H1 (cell line): ENCODE data around the gene EEF2K. TPM values are rescaled to one million over a fixed set of nuclear protein-coding genes. Genes with fewer than 3 reads are reported as not detected.

Experiments
- CTCF ChIA-PET: fragments of 300-600 bp; sonication (Branson Sonifier 250); formaldehyde crosslinking; loops from one replicate; lab custom pipeline; 2021; ENCODE audit not compliant: partially characterized antibody; lab: Charles Lee
- POLR2A ChIA-PET: fragments of 300-600 bp; sonication (Branson Sonifier 250); formaldehyde crosslinking; loops from one replicate; lab custom pipeline; 2021; ENCODE audit warnings: inconsistent platforms; ENCODE audit not compliant: partially characterized antibody; lab: Charles Lee
- DNase-seq, 2 experiments: peaks; one replicate each; pipeline versions ENCODE4 v3.0.0 to v3.0.0-alpha.2; 2010 to 2022; ENCODE audit warnings: low spot score in 2 of 2, low read depth in 1 of 2, mixed read lengths in 1 of 2
- FAIRE-seq: peaks from 2 replicates; lab custom pipeline; 2011; peaks lifted over from hg19 to GRCh38; lab: Jason Lieb, UNC
- H2AFZ ChIP-seq: 2 replicates; pipeline ENCODE4 v1.8.1; 2012; ENCODE audit warnings: low read length, inconsistent platforms
- H2AK5ac ChIP-seq: 2 replicates; pipeline ENCODE4 v1.6.1; 2013; ENCODE audit warnings: low read depth, low read length
- H2BK120ac ChIP-seq: replicated peaks from 2 replicates; pipeline ENCODE3; 2013; ENCODE audit warnings: low read depth, low read length, inconsistent platforms
- H2BK12ac ChIP-seq: 2 replicates; pipeline ENCODE4 v1.6.1; 2013; ENCODE audit warnings: low read depth, low read length
- H2BK15ac ChIP-seq: 2 replicates; pipeline ENCODE4 v1.6.1; 2013; ENCODE audit warnings: low read length
- H2BK20ac ChIP-seq: 2 replicates; pipeline ENCODE4 v1.6.1; 2013; ENCODE audit warnings: low read length
- H2BK5ac ChIP-seq: 2 replicates; pipeline ENCODE4 v1.6.1; 2013; ENCODE audit warnings: low read depth, low read length
- H3K14ac ChIP-seq: 2 replicates; pipeline ENCODE4 v1.6.1; 2013; ENCODE audit warnings: inconsistent platforms; ENCODE audit not compliant: insufficient read length
- H3K18ac ChIP-seq: 2 replicates; pipeline ENCODE4 v1.6.1; 2013; ENCODE audit warnings: low read length; ENCODE audit errors: extremely low read depth
- H3K23ac ChIP-seq: 2 replicates; pipeline ENCODE4 v1.6.1; 2013; ENCODE audit warnings: inconsistent platforms; ENCODE audit not compliant: insufficient read length
- H3K23me2 ChIP-seq: 2 replicates; pipeline ENCODE4 v1.6.1; 2013; ENCODE audit warnings: low read depth, low read length
- H3K27ac ChIP-seq: 2 replicates; pipeline ENCODE4 v1.6.1; 2011; ENCODE audit warnings: low read depth, low read length, inconsistent platforms
- H3K27me3 ChIP-seq, 4 experiments: replicated peaks in 1 of 4; 1 replicate in 1 of 4; 2 replicates in 3 of 4; pipeline versions ENCODE4 v1.6.1 to v1.8.1; 2011 to 2013; ENCODE audit warnings: low read length in 3 of 4, mild to moderate bottlenecking in 3 of 4, inconsistent platforms in 2 of 4, mixed read lengths in 2 of 4, moderate library complexity in 1 of 4; ENCODE audit not compliant: control insufficient read depth in 3 of 4, insufficient read depth in 3 of 4; ENCODE audit errors: extremely low read depth in 1 of 4
- H3K36me3 ChIP-seq, 4 experiments: 2 replicates each; pipeline versions ENCODE4 v1.6.1 to v1.8.1; 2011 to 2013; ENCODE audit warnings: mild to moderate bottlenecking in 4 of 4, low read length in 3 of 4, moderate library complexity in 2 of 4, control low read depth in 1 of 4, inconsistent platforms in 1 of 4; ENCODE audit not compliant: insufficient read depth in 4 of 4, control insufficient read depth in 2 of 4
- H3K4ac ChIP-seq: replicated peaks from 2 replicates; pipeline ENCODE3; 2013; ENCODE audit warnings: low read length, low read depth, mixed read lengths, inconsistent platforms; ENCODE audit not compliant: insufficient read length
- H3K4me1 ChIP-seq, 4 experiments: replicated peaks in 1 of 4; 1 replicate in 1 of 4; 2 replicates in 3 of 4; pipeline versions ENCODE4 v1.6.1 to v1.8.1; 2011 to 2013; ENCODE audit warnings: low read length in 3 of 4, inconsistent platforms in 2 of 4, mixed read lengths in 1 of 4; ENCODE audit not compliant: insufficient read depth in 4 of 4, control insufficient read depth in 3 of 4
- H3K4me2 ChIP-seq, 2 experiments: 2 replicates each; pipeline versions ENCODE4 v1.6.1 to v1.8.1; 2011 to 2013; ENCODE audit warnings: low read depth in 2 of 2, low read length in 2 of 2, control low read depth in 1 of 2, inconsistent platforms in 1 of 2, mild to moderate bottlenecking in 1 of 2; ENCODE audit not compliant: insufficient read depth in 1 of 2
- H3K4me3 ChIP-seq, 4 experiments: fragments of 200-600, 300-600 bp in 1 of 4; sonication (generic), shearing (Covaris generic), sonication (Bioruptor Twin) in 1 of 4; 2 replicates each; pipeline versions ENCODE4 v1.5.1 to v1.8.1; 2011 to 2016; ENCODE audit warnings: low read length in 4 of 4, low read depth in 3 of 4, control low read depth in 2 of 4, inconsistent platforms in 2 of 4, mild to moderate bottlenecking in 2 of 4, mixed read lengths in 1 of 4, moderate library complexity in 1 of 4; ENCODE audit not compliant: insufficient read depth in 2 of 4; ENCODE audit errors: extremely low read depth in 1 of 4
- H3K56ac ChIP-seq: replicated peaks from 2 replicates; pipeline ENCODE3; 2013; ENCODE audit warnings: low read depth, mild to moderate bottlenecking, mixed read lengths, low read length, inconsistent platforms; ENCODE audit not compliant: insufficient read length
- H3K79me1 ChIP-seq: 2 replicates; pipeline ENCODE4 v1.6.1; 2013; ENCODE audit warnings: low read depth, low read length, control low read depth
- H3K79me2 ChIP-seq, 2 experiments: 2 replicates each; pipeline versions ENCODE4 v1.6.1 to v1.8.1; 2012 to 2013; ENCODE audit warnings: low read length in 2 of 2, mild to moderate bottlenecking in 2 of 2, inconsistent platforms in 1 of 2; ENCODE audit not compliant: insufficient read depth in 2 of 2, control insufficient read depth in 1 of 2
- H3K9ac ChIP-seq, 4 experiments: replicated peaks in 1 of 4; 1 replicate in 1 of 4; 2 replicates in 3 of 4; pipeline versions ENCODE4 v1.6.1 to v1.8.1; 2011 to 2013; ENCODE audit warnings: low read depth in 3 of 4, low read length in 3 of 4, control low read depth in 2 of 4, mild to moderate bottlenecking in 2 of 4, moderate library complexity in 2 of 4, inconsistent platforms in 1 of 4; ENCODE audit errors: extremely low read depth in 1 of 4
- H3K9me3 ChIP-seq, 2 experiments: 2 replicates each; pipeline versions ENCODE4 v1.6.1 to v1.8.1; 2012 to 2013; ENCODE audit warnings: mild to moderate bottlenecking in 2 of 2, moderate library complexity in 2 of 2, control low read depth in 1 of 2, inconsistent platforms in 1 of 2, low read depth in 1 of 2, low read length in 1 of 2, mixed read lengths in 1 of 2; ENCODE audit not compliant: insufficient read depth in 2 of 2
- H4K20me1 ChIP-seq, 2 experiments: replicated peaks in 1 of 2; 2 replicates each; pipeline versions ENCODE3 to v1.8.1; 2011 to 2013; ENCODE audit warnings: inconsistent platforms in 2 of 2, low read length in 2 of 2, mild to moderate bottlenecking in 1 of 2; ENCODE audit not compliant: insufficient read depth in 2 of 2, control insufficient read depth in 1 of 2
- H4K5ac ChIP-seq: 2 replicates; pipeline ENCODE4 v1.6.1; 2013; ENCODE audit warnings: low read length, low read depth, mixed read lengths, inconsistent platforms; ENCODE audit not compliant: insufficient read length
- H4K8ac ChIP-seq: 2 replicates; pipeline ENCODE4 v1.8.0; 2013; ENCODE audit warnings: mild to moderate bottlenecking, moderate library complexity, low read length, inconsistent platforms; ENCODE audit not compliant: insufficient read depth; ENCODE audit errors: extremely low read depth
- H4K91ac ChIP-seq: replicated peaks from 2 replicates; pipeline ENCODE3; 2013; ENCODE audit warnings: low read length, mixed read lengths, inconsistent platforms; ENCODE audit not compliant: insufficient read length
- ATF3 ChIP-seq: IDR thresholded peaks from 2 replicates; pipeline ENCODE4 v1.6.1; 2011; ENCODE audit warnings: low read depth, mild to moderate bottlenecking, low read length; ENCODE audit not compliant: insufficient read depth
- CEBPB ChIP-seq: IDR thresholded peaks from 2 replicates; pipeline ENCODE4 v1.6.1; 2012; ENCODE audit warnings: low read depth, low read length
- EZH2 ChIP-seq: fragments of 200-600 bp; sonication (generic); IDR thresholded peaks from 2 replicates; pipeline ENCODE4 v1.7.1; 2012; ENCODE audit warnings: low read depth, mild to moderate bottlenecking, moderate library complexity, low read length, inconsistent platforms; ENCODE audit not compliant: severe bottlenecking
- HDAC2 ChIP-seq, 2 experiments: fragments of 300-600 bp in 1 of 2; sonication (generic) in 1 of 2; IDR thresholded peaks; 2 replicates each; pipeline ENCODE4 v1.6.1; 2011 to 2012; ENCODE audit warnings: low read depth in 2 of 2, low read length in 2 of 2, mild to moderate bottlenecking in 2 of 2, moderate library complexity in 2 of 2, borderline replicate concordance in 1 of 2, inconsistent platforms in 1 of 2
- HDAC6 ChIP-seq: IDR thresholded peaks from one replicate; pipeline ENCODE4 v1.7.1; 2012; ENCODE audit warnings: low read depth, mild to moderate bottlenecking, inconsistent platforms, low read length, moderate library complexity
- JUND ChIP-seq: IDR thresholded peaks from 2 replicates; pipeline ENCODE4 v1.6.1; 2011; ENCODE audit warnings: mild to moderate bottlenecking, improper control_type of control experiment, low read length
- PHF8 ChIP-seq: fragments of 200-600 bp; sonication (generic); conservative IDR thresholded peaks from 2 replicates; pipeline ENCODE4 v1.7.1; 2012; ENCODE audit warnings: low read depth, mild to moderate bottlenecking, inconsistent platforms, low read length, moderate library complexity
- POLR2A ChIP-seq, 2 experiments: IDR thresholded peaks; 1 replicate in 1 of 2; 2 replicates in 1 of 2; pipeline ENCODE4 v1.6.1; 2011; ENCODE audit warnings: low read depth in 2 of 2, low read length in 2 of 2, mild to moderate bottlenecking in 2 of 2; ENCODE audit errors: control extremely low read depth in 1 of 2
- RAD21 ChIP-seq, 2 experiments: IDR thresholded peaks in 1 of 2; conservative IDR thresholded peaks in 1 of 2; 2 replicates each; pipeline ENCODE4 v1.6.1; 2011; ENCODE audit warnings: low read depth in 2 of 2, low read length in 2 of 2, improper control_type of control experiment in 1 of 2, inconsistent platforms in 1 of 2, mild to moderate bottlenecking in 1 of 2, moderate library complexity in 1 of 2
- RBBP5 ChIP-seq: IDR thresholded peaks from 2 replicates; pipeline ENCODE4 v1.7.1; 2012; ENCODE audit warnings: low read depth, mild to moderate bottlenecking, inconsistent platforms, low read length, moderate library complexity, borderline replicate concordance
- SIN3A ChIP-seq, 2 experiments: IDR thresholded peaks in 1 of 2; conservative IDR thresholded peaks in 1 of 2; 2 replicates each; pipeline ENCODE4 v1.6.1; 2011 to 2012; ENCODE audit warnings: low read length in 2 of 2, improper control_type of control experiment in 1 of 2, low read depth in 1 of 2, mild to moderate bottlenecking in 1 of 2
- SRF ChIP-seq: IDR thresholded peaks from 2 replicates; pipeline ENCODE4 v1.6.1; 2011; ENCODE audit warnings: mild to moderate bottlenecking, low read depth, low read length, moderate library complexity
- WGBS, 2 experiments: shearing (Covaris generic) in 1 of 2; methylation state at CpG; one replicate each; pipeline versions ENCODE4 v1.1.6 to v1.1.7; 2013 to 2015; ENCODE audit warnings: low lambda C conversion rate in 2 of 2, mixed read lengths in 2 of 2, inconsistent platforms in 1 of 2, low coverage in 1 of 2, missing lambda C conversion rate in 1 of 2; ENCODE audit not compliant: insufficient replicate concordance in 2 of 2, insufficient coverage in 1 of 2, insufficient read length in 1 of 2; ENCODE audit errors: extremely low coverage in 1 of 2, missing lambda C conversion rate in 1 of 2; 5-methylcytosine and 5-hydroxymethylcytosine counted together
- polyA plus RNA-seq, 7 experiments: library from polyadenylated mRNA; depleted of rRNA in 3 of 7; stranded (reverse) in 5 of 7; unstranded in 2 of 7; fragments of >200 nt in 5 of 7; fragments of 200-250 nt in 2 of 7; gene quantifications; 1 replicate in 5 of 7; 2 replicates in 1 of 7; 4 replicates in 1 of 7; pipeline versions ENCODE4 v1.2.1 to v1.2.3, GENCODE V29; 2011 to 2013; ENCODE audit warnings: missing spikeins in 2 of 7, mixed read lengths in 2 of 7
- total RNA-seq: library from RNA; stranded (reverse); fragmentation: NEBNext Ultra II Directional; extraction: Animal tissue kit (Norgen Biotek cat#: 25700); gene quantifications from 2 replicates; pipeline ENCODE4 v1.2.1, GENCODE V29; 2021

EEF2K gene
- total and polyA plus RNA-seq, 2 of the 8 experiments (the other 6 are each of a cell fraction or from before 2014, with no cell fraction given): 14.9 to 30.2 TPM

GRCh38 chr16:22250522-22250921 is 44.4 kb downstream of the EEF2K start:
- H2BK15ac ChIP-seq: no peak overlapping the region
- peaks cover 0 to 9% (median 4%) of the 10 kb centered on the region in 4 experiments; a peak in 6 of 8 replicates for H3K36me3 ChIP-seq
- FAIRE-seq (no peak), DNase-seq (no peak)
- H3K56ac ChIP-seq: no peak overlapping the region
- H3K79me1 ChIP-seq: no peaks in the 10 kb centered on the region
- H2BK12ac ChIP-seq: no peak overlapping the region
- H4K20me1 ChIP-seq: peaks cover 0 to 1% of the 10 kb centered on the region in 2 experiments
- H2BK120ac ChIP-seq: no peak overlapping the region
- H3K23ac ChIP-seq: no peak overlapping the region
- ChIA-PET CTCF (interaction anchor here (1.1 kb wide), 1 partner anchor 44 kb away, joined by 4 read pairs; the partner anchor contains the start of gene EEF2K), POLR2A (interaction anchor here (0.8 kb wide), 1 partner anchor 23 kb away, joined by 4 read pairs; no protein-coding TSS in a partner anchor)
- 0 out of 4 replicates have a peak, but pooled peaks cover 0 to 2% of the 10 kb centered on the region in 2 experiments for H3K9me3 ChIP-seq
- H3K4me1 ChIP-seq: no peaks in the 10 kb centered on the region
- H2BK20ac ChIP-seq: no peak overlapping the region
- no peak overlapping the region for H2AK5ac ChIP-seq
- no peak overlapping the region for H3K9ac ChIP-seq
- no peak overlapping the region for H4K8ac ChIP-seq
- H3K4me2 ChIP-seq: no peak overlapping the region
- H4K5ac ChIP-seq: no peak overlapping the region
- TF ChIP-seq HDAC2 (IDR thresholded peaks at IDR 0.05; ENCODE audit: borderline replicate concordance in 1 of 2, low read depth in 2 of 2, low read length in 2 of 2): no peak
- TF ChIP-seq JUND: no peak
- no peak for TF ChIP-seq POLR2A (IDR thresholded peaks at IDR 0.05; ENCODE audit: control extremely low read depth in 1 of 2, low read depth in 2 of 2, low read length in 2 of 2)
- TF ChIP-seq RBBP5: no peak
- no peak for TF ChIP-seq EZH2
- no peak for TF ChIP-seq ATF3
- TF ChIP-seq CEBPB: no peak
- TF ChIP-seq SIN3A (conservative IDR thresholded peaks at IDR 0.05 in 1 of 2, IDR thresholded peaks at IDR 0.05 in 1 of 2; ENCODE audit: low read depth in 1 of 2, low read length in 2 of 2): no peak
- no peak for TF ChIP-seq PHF8
- TF ChIP-seq RAD21 (IDR thresholded peaks at IDR 0.05 in 1 of 2, conservative IDR thresholded peaks at IDR 0.05 in 1 of 2; ENCODE audit: low read depth in 2 of 2, low read length in 2 of 2): no peak
- no peak for TF ChIP-seq HDAC6
- no peak for TF ChIP-seq SRF
- whole genome bisulfite sequencing, 2 experiments: 94% methylated on average over 6 of the region's 6 CpGs; no CpG with 5 or more reads in 1 of the 2 experiments
- no peak overlapping the region for H3K18ac ChIP-seq
- no peak overlapping the region for H3K4me3 ChIP-seq
- H2BK5ac ChIP-seq: no peak overlapping the region
- no peak overlapping the region for H3K4ac ChIP-seq
- H3K27me3 ChIP-seq: no peaks in the 10 kb centered on the region
- H2AFZ ChIP-seq: no peak overlapping the region
- no peak overlapping the region for H3K14ac ChIP-seq
- no peak overlapping the region for H4K91ac ChIP-seq
- no peak overlapping the region for H3K27ac ChIP-seq
- no peaks in the 10 kb centered on the region for H3K23me2 ChIP-seq
- H3K79me2 ChIP-seq: no peaks in the 10 kb centered on the region
